ENCODE data around the gene MAN1A1. TPM values are rescaled to one million over a fixed set of nuclear protein-coding genes. Genes with fewer than 3 reads are reported as not detected.

The MAN1A1 gene
- total RNA-seq, 4 donors from 2014 or later, result 30.0 to 99.0 (median 69.8) TPM

DNA sequence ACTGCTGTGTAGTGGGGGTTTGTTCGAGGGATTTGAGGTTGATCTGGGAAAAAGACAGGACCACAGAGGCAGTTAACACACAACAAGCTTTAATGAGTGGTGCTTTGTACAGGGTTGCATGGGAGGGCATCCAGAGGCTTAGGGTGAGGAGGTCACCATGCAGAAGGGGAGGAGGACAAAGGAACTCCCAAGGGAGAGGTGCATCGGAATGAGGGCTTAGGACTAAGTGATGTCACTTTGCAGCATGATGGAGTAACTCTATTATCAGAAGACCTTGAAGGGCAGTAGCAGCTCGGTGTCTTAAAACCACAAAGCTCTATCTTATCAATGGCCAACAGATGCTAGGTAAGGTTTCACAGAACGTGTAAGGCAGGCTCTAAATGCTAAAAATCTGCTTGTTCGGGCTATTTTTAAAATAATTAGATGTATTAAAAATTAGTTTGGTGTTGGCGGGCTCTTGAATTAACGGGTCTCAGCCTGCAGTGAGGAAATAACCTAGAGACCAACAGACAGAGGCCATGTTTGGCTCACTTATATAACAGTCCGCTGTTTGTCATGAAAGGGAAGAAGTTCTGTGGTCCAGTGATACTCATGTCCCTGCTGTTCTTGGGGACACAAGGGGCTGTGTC is 37.9 kb downstream of the MAN1A1 start:
- intact Hi-C loops (cut with DNase I; ENCODE audit: low total_unique reads), result no loop called here
- H3K4me3 ChIP-seq, result no peak overlapping the region
- H3K27ac ChIP-seq, result no peak overlapping the region
- DNase-seq, result no peak
- no peaks in the 10 kb centered on the region for H3K36me3 ChIP-seq
- TF ChIP-seq CTCF (IDR thresholded peaks at IDR 0.05) (no peak), POLR2A (IDR thresholded peaks at IDR 0.05) (no peak)
- H3K9me3 ChIP-seq, result no peaks in the 10 kb centered on the region
- H3K27me3 ChIP-seq, result no peaks in the 10 kb centered on the region
- peaks cover 0 to 6% of the 10 kb centered on the region in 2 donors for H3K4me1 ChIP-seq

- Histone ChIP-seq H3K9me3 (no peaks in the 10 kb centered on the region), H3K27me3 (no peaks in the 10 kb centered on the region), H3K27ac (no peak overlapping the region), H3K36me3 (no peaks in the 10 kb centered on the region), H3K4me1 (peaks cover 0 to 6% of the 10 kb centered on the region in 2 donors), H3K4me3 (no peak overlapping the region)
- TF ChIP-seq CTCF (IDR thresholded peaks at IDR 0.05), result no peak
- no peak for TF ChIP-seq POLR2A (IDR thresholded peaks at IDR 0.05)
- intact Hi-C loops (cut with DNase I; ENCODE audit: low total_unique reads), result no loop called here
- DNase-seq, result no peak
These were observed 39.0 kb downstream of the MAN1A1 start for GRCh38 chr6:119310486-119311036.

DNA sequence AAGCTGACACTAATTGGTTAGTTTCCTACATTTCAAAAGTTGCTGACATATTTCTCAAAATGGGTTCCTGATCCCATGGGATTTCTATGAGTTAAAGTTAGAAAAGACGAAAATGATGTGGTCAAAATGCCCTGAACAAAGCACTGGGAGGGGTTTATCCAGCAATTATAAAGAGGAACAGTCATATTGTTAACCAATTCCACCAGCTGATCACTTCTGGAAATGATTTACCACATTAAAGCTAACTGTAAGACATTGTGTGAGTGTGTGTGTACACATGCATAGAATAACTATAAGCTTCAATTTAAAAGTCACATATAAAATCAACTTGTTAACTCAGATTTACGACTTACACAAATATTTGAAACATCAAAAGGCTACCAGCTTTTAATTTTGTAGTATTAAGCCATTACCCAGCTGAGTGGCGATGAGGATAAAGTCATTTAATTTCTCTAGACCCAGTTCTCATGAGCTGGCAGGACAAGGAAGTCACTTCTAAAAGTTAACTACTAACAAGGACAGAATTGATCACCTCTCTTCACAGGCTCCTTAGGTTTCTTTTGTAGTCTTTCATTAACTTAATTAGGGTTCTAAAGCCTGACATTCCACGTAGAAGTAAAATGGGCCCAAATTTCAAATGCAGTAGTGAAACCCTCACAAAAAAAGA is 40.4 kb downstream of the MAN1A1 start:
- no peaks in the 10 kb centered on the region for H3K9me3 ChIP-seq
- intact Hi-C loops (cut with DNase I; ENCODE audit: low total_unique reads), result no loop called here
- no peaks in the 10 kb centered on the region for H3K27me3 ChIP-seq
- H3K4me1 ChIP-seq, result peaks cover 0 to 6% of the 10 kb centered on the region in 2 donors
- no peak for DNase-seq
- no peak overlapping the region for H3K27ac ChIP-seq
- no peak overlapping the region for H3K4me3 ChIP-seq
- no peaks in the 10 kb centered on the region for H3K36me3 ChIP-seq
- TF ChIP-seq CTCF (IDR thresholded peaks at IDR 0.05), result no peak
- TF ChIP-seq POLR2A (IDR thresholded peaks at IDR 0.05), result no peak

DNA sequence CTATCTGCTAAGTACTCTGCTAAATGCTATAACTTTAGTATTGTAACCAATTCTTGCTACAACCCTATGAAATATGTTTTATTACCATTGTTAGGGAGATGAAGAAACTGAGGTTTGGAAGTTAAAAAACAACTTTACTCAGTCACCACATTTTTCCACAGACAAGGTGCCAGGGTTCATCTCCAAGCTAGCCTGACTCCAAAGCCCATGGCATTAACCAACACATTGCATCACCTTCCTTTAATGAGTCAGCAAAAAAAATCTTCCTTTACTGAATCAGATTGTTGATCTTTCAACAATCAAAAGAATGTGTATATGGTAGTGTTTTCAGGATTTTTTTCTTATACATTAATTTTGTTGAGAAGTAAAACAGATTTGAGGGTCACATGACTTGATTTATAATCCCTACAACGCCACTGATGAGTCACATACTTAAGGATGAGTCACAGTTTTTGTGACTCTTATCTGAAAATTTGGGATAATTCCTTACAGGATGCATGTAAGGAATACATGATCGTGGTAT is 41.5 kb downstream of the MAN1A1 start:
- no peaks in the 10 kb centered on the region for H3K9me3 ChIP-seq
- H3K27ac ChIP-seq, result no peak overlapping the region
- TF ChIP-seq CTCF (IDR thresholded peaks at IDR 0.05) (no peak), POLR2A (IDR thresholded peaks at IDR 0.05) (no peak)
- intact Hi-C loops (cut with DNase I; ENCODE audit: low total_unique reads), result no loop called here
- H3K4me3 ChIP-seq, result no peak overlapping the region
- H3K27me3 ChIP-seq, result no peaks in the 10 kb centered on the region
- no peak for DNase-seq
- peaks cover 0 to 6% of the 10 kb centered on the region in 2 donors for H3K4me1 ChIP-seq
- H3K36me3 ChIP-seq, result no peaks in the 10 kb centered on the region

DNA sequence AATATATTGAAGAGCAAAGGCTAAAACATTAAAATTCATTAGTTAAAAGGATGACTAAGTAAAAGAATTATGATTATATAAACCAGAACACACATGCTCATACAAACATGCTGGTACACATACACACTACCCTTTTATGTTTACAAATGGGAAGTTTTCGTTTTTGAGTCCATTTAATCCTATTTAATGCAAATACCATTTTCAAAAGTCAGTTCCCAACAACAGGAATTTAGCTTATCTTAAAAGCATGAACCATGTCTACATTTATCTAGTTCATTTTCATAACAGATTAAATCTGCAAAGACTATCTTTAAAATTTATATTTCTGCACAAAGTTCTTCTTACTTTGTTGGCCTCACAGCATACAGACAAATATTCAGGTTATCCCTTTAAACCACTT is 42.5 kb downstream of the MAN1A1 start:
- no peaks in the 10 kb centered on the region for H3K27me3 ChIP-seq
- no peak overlapping the region for H3K4me3 ChIP-seq
- H3K4me1 ChIP-seq, result peaks cover 0 to 6% of the 10 kb centered on the region in 2 donors
- no peak for TF ChIP-seq CTCF (IDR thresholded peaks at IDR 0.05)
- no peak for TF ChIP-seq POLR2A (IDR thresholded peaks at IDR 0.05)
- no peak for DNase-seq
- intact Hi-C loops (cut with DNase I; ENCODE audit: low total_unique reads), result no loop called here
- H3K27ac ChIP-seq, result no peak overlapping the region
- no peaks in the 10 kb centered on the region for H3K9me3 ChIP-seq
- no peaks in the 10 kb centered on the region for H3K36me3 ChIP-seq

All from uterus (tissue), 4 donors.